Neural crest cell (in vitro differentiated cells): ENCODE measurements around the gene CD109. TPM values are rescaled to one million over a fixed set of nuclear protein-coding genes. Genes with fewer than 3 reads are reported as not detected.

Experiments
- DNase-seq: peaks from one replicate; pipeline ENCODE4 v3.0.0; 2021; ENCODE audit warnings: low read depth, mixed read lengths, low spot score
- H3K27ac Mint-ChIP-seq: one replicate; pipeline ENCODE4 v1.8.0; 2021; ENCODE audit warnings: mild to moderate bottlenecking, mixed read lengths; ENCODE audit not compliant: unreplicated experiment
- H3K27me3 Mint-ChIP-seq: 2 replicates; pipeline ENCODE4 v1.8.0; 2021; ENCODE audit warnings: low read depth, mild to moderate bottlenecking, mixed read lengths
- H3K36me3 Mint-ChIP-seq: 2 replicates; pipeline ENCODE4 v1.8.0; 2021; ENCODE audit warnings: low read depth, mild to moderate bottlenecking, mixed read lengths
- H3K4me1 Mint-ChIP-seq: 2 replicates; pipeline ENCODE4 v1.8.0; 2021; ENCODE audit warnings: mixed read lengths
- H3K4me3 Mint-ChIP-seq: one replicate; pipeline ENCODE4 v1.8.0; 2021; ENCODE audit warnings: mild to moderate bottlenecking, mixed read lengths
- H3K9me3 Mint-ChIP-seq: 2 replicates; pipeline ENCODE4 v1.8.0; 2021; ENCODE audit warnings: mixed read lengths
- long read RNA-seq: library from polyadenylated mRNA; unstranded; transcript quantifications from one replicate; pipeline ENCODE4 v2.0.0, GENCODE V29; 2020
- total RNA-seq: library from RNA; stranded (reverse); gene quantifications from 2 replicates; pipeline ENCODE4 v1.2.1, GENCODE V29; 2021
- TF ChIP-seq, protein P1 (sequence below): fragments of 200-600 bp; sonication (generic); conservative IDR thresholded peaks from 2 replicates; pipeline ENCODE4 v1.5.0; 2021; ENCODE audit warnings: antibody characterized with exemption, mild to moderate bottlenecking

The CD109 gene
- 0.73 and 0.84 TPM in 2 replicates for total RNA-seq
- long read RNA-seq, partial matches to known transcripts = 2 of 2 reads
- long read RNA-seq, other reads (novel, unspliced or antisense) = 0 of 2 reads

DNA sequence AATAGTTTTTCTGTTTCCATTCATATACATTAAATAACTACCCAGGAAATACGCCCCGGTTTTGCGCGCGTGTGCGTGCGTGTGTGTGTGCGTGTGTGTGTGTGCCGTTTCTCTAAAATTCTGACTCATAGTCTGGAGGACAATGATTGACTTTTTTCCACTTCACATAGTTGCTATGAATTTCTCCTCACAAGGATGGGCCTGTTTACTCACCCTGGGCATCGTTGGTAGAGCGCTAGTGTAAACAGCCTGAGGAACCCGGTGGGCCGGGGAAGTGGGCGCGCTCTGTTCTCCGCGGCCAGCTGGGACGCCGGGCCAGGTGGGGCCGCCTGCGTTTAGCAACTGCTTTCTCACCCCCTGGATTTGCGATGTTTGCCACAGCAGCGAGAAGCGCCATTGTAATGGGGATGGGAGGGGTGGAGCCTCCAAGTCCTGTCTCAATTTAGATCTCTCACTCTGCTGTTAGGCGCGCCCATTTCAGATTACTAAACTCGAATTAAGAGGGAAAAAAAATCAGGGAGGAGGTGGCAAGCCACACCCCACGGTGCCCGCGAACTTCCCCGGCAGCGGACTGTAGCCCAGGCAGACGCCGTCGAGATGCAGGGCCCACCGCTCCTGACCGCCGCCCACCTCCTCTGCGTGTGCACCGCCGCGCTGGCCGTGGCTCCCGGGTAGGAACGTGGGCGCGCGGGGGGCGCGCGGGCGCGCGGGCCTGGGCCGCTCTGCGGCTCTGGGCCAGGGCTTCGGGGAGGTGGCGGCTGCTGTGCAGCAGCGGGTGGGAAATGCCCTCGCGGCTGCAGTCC is at the start of gene CD109:
CD109 (plus strand) TSS at position 585 of the 803 bp plus-strand sequence; CDS start at position 598, 13 bp downstream.
- no peak within 1 kb of the TSS for H3K27ac Mint-ChIP-seq
- peaks cover 16% of the 10 kb centered on the region for H3K4me1 Mint-ChIP-seq
- peaks cover 28% of the 10 kb centered on the region for H3K27me3 Mint-ChIP-seq

DNA sequence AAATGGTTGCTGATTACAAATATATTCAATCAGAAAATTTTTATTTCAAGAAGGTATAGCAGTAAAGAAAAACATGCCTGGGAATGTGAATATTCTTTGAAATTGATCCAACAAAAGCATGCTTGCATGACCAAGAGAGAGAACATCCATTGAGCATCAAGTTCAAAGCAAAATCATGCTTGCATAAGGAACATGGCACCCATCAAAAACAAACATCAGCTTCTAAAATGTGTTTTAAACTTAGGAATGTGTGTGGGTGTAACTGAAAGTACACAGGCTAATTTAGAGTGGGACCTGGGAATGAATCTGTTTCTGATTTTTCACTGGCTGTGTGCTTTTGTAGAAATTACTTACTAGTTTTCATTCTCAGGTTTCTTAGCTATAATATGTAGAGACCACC is 47.8 kb upstream of the CD109 start:
- H3K36me3 Mint-ChIP-seq = peaks cover 3% of the 10 kb centered on the region
- no peaks in the 10 kb centered on the region for H3K9me3 Mint-ChIP-seq
- no peak for DNase-seq
- H3K27me3 Mint-ChIP-seq = no peaks in the 10 kb centered on the region
- TF ChIP-seq, protein P1, sequence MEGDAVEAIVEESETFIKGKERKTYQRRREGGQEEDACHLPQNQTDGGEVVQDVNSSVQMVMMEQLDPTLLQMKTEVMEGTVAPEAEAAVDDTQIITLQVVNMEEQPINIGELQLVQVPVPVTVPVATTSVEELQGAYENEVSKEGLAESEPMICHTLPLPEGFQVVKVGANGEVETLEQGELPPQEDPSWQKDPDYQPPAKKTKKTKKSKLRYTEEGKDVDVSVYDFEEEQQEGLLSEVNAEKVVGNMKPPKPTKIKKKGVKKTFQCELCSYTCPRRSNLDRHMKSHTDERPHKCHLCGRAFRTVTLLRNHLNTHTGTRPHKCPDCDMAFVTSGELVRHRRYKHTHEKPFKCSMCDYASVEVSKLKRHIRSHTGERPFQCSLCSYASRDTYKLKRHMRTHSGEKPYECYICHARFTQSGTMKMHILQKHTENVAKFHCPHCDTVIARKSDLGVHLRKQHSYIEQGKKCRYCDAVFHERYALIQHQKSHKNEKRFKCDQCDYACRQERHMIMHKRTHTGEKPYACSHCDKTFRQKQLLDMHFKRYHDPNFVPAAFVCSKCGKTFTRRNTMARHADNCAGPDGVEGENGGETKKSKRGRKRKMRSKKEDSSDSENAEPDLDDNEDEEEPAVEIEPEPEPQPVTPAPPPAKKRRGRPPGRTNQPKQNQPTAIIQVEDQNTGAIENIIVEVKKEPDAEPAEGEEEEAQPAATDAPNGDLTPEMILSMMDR = no peak
- peaks cover 29% of the 10 kb centered on the region for H3K4me1 Mint-ChIP-seq
- H3K27ac Mint-ChIP-seq = no peak overlapping the region
- H3K4me3 Mint-ChIP-seq = peak overlapping the region; percentile 29

More for the DNA sequence above, at the start of gene CD109:
- H3K36me3 Mint-ChIP-seq = no peaks in the 10 kb centered on the region
- peak within 1 kb of the TSS; percentile 87 for H3K4me3 Mint-ChIP-seq
- DNase-seq = peak; percentile 41
- TF ChIP-seq, protein P1 = no peak
- H3K9me3 Mint-ChIP-seq = no peaks in the 10 kb centered on the region

DNA sequence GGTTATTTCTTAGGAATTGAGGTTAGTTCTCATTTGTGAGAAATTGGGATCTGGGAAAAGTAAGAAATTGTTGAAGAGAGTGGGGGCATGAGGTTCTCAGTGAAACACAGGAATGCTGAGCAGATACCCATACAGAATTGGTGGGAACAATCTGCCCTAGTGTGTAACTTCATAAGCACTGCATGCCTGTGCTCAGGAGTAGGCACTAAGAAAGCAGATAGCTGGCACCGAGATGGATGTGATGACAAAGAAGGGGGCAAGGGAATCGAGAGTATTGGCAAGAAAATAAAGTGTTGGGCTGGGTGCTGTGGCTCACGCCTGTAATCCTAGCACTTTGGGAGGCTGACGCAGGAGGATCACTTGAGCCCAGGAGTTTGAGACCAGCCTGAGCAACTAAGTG is 46.2 kb upstream of the CD109 start:
- Mint-ChIP-seq H3K9me3 (no peaks in the 10 kb centered on the region), H3K4me1 (peaks cover 39% of the 10 kb centered on the region), H3K27ac (peak overlapping the region; percentile 88), H3K27me3 (no peaks in the 10 kb centered on the region), H3K4me3 (peak overlapping the region; percentile 53), H3K36me3 (peaks cover 3% of the 10 kb centered on the region)
- DNase-seq = no peak
- TF ChIP-seq, protein P1 = no peak

DNA sequence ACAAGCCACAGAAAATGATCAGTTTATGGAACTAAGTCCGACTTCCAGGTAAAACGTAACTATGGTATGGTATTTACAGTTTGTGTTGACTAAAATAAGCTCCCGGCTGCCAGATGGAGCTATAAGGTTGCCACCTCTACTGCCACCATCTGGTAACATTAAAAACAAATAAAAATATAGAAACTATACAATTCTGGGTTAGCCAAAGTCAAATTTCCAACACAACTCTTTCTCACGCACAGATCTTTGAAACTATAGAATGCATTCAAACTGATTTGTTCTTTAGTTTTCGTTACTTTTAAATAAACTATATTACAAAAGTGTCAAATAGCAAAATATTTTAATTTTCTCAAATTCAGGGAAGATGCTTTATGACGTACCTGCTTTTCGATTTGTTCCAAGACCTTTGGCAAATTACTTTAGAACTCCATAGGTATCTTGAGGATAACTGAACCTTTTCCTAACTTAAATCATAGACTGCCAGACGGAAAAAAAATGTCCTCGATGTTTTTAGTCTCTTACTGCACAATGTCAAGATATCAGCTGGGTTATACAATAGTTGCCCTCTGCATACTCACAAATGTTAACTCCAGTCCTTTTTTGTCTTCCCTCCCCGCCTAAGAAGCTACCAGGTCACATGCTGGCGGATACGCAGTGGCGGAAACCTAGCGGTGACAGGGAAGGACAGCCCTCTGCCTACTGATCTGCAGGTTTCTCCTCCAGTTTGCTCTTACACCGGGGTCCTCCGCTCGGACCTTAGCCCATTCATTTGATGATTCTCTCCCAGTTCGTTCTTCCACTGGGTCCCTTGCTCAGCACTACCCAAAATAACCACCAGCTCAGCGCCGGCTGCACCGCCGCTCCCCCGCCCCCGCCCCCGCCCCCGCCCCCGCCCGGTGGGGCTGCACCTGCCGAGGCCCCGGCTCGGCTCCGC is 43.1 kb upstream of the CD109 start:
- DNase-seq = peak; percentile 50
- Mint-ChIP-seq H3K27me3 (no peaks in the 10 kb centered on the region), H3K4me1 (peaks cover 28% of the 10 kb centered on the region), H3K36me3 (peaks cover 3% of the 10 kb centered on the region), H3K27ac (peak overlapping the region; percentile 45), H3K4me3 (peak overlapping the region; percentile 96), H3K9me3 (no peaks in the 10 kb centered on the region)
- TF ChIP-seq, protein P1 = peak; percentile 60
